Activated B cell treated with CpG ODN at 0.5 μM for 24 hours (primary cell): Measurements from ENCODE around the gene ABCG4. TPM values are rescaled to one million over a fixed set of nuclear protein-coding genes. Genes with fewer than 3 reads are reported as not detected.

Experiments
- ATAC-seq: fragments of 200-7000 bp; cut with Tn5 transposase; one replicate; pipeline ENCODE4 v1.10.0; 2021; ENCODE audit warnings: low read depth, mild to moderate bottlenecking, moderate library complexity
- CTCF ChIA-PET: fragments of 350-600 bp; sonication (Branson Sonifier 250); formaldehyde crosslinking; loops from one replicate; lab custom pipeline; 2021; ENCODE audit warnings: antibody characterized with exemption; lab: Charles Lee
- POLR2A ChIA-PET: fragments of 350-600 bp; sonication (Branson Sonifier 250); formaldehyde crosslinking; loops from one replicate; lab custom pipeline; 2021; ENCODE audit warnings: antibody characterized with exemption; lab: Charles Lee
- DNase-seq: peaks from one replicate; pipeline ENCODE4 v3.0.0; 2022
- H3K27ac Mint-ChIP-seq: one replicate; pipeline ENCODE4 v1.8.0; 2020; ENCODE audit warnings: mixed read lengths
- H3K27me3 Mint-ChIP-seq: one replicate; pipeline ENCODE4 v1.8.0; 2021; ENCODE audit warnings: mixed read lengths
- H3K36me3 Mint-ChIP-seq: one replicate; pipeline ENCODE4 v1.8.0; 2021; ENCODE audit warnings: low read depth, mixed read lengths
- H3K4me1 Mint-ChIP-seq: one replicate; pipeline ENCODE4 v1.8.0; 2021; ENCODE audit warnings: mixed read lengths
- H3K4me3 Mint-ChIP-seq: one replicate; pipeline ENCODE4 v1.8.0; 2020; ENCODE audit warnings: mild to moderate bottlenecking, mixed read lengths
- H3K9me3 Mint-ChIP-seq: one replicate; pipeline ENCODE4 v1.8.0; 2020; ENCODE audit warnings: mixed read lengths
- intact Hi-C: fragments of 100-400 bp; cut with micrococcal nuclease; formaldehyde crosslinking; loops from one replicate; pipeline ENCODE4 v1.15.1; 2024
- total RNA-seq: library from RNA; stranded (reverse); gene quantifications from 2 replicates; pipeline ENCODE4 v1.2.3, GENCODE V29; 2022
- TF ChIP-seq, protein P1 (sequence below): fragments of 200-600 bp; IDR thresholded peaks from one replicate; pipeline ENCODE4 v1.8.0; 2022; ENCODE audit warnings: antibody characterized with exemption, mild to moderate bottlenecking

The ABCG4 gene
- total RNA-seq, 1 donor from 2014 or later = not detected

DNA sequence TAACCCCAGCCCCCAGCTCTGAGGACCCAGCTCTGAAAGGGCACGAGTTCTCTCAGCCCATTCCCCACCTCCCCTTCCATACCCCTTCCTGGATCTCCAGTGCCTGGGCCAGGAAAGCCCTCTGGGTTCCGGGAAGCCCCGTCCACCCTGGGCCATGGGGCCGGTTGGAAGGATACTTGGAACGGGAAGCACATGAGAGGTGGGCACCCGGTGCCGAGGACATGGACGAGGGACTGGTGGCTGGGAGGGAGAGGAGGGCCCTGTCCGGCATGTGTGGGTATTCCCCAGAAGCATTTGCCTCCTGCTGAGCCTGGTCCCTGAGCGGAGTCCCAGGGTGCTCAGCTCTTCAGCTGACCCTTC lies 32.6 kb upstream of the ABCG4 start:
- Mint-ChIP-seq H3K4me3 (no peak overlapping the region), H3K27me3 (no peaks in the 10 kb centered on the region), H3K9me3 (no peaks in the 10 kb centered on the region), H3K36me3 (peaks cover 40% of the 10 kb centered on the region), H3K4me1 (peaks cover 19% of the 10 kb centered on the region), H3K27ac (no peak overlapping the region)
- intact Hi-C loops = no loop called here
- ChIA-PET POLR2A (interaction anchor here (0.8 kb wide), 1 partner anchor 22 kb away, joined by 3 read pairs; no protein-coding TSS in a partner anchor), CTCF (no interaction called here)
- DNase-seq = no peak
- ATAC-seq = no peak
- TF ChIP-seq, protein P1, sequence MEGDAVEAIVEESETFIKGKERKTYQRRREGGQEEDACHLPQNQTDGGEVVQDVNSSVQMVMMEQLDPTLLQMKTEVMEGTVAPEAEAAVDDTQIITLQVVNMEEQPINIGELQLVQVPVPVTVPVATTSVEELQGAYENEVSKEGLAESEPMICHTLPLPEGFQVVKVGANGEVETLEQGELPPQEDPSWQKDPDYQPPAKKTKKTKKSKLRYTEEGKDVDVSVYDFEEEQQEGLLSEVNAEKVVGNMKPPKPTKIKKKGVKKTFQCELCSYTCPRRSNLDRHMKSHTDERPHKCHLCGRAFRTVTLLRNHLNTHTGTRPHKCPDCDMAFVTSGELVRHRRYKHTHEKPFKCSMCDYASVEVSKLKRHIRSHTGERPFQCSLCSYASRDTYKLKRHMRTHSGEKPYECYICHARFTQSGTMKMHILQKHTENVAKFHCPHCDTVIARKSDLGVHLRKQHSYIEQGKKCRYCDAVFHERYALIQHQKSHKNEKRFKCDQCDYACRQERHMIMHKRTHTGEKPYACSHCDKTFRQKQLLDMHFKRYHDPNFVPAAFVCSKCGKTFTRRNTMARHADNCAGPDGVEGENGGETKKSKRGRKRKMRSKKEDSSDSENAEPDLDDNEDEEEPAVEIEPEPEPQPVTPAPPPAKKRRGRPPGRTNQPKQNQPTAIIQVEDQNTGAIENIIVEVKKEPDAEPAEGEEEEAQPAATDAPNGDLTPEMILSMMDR = no peak

DNA sequence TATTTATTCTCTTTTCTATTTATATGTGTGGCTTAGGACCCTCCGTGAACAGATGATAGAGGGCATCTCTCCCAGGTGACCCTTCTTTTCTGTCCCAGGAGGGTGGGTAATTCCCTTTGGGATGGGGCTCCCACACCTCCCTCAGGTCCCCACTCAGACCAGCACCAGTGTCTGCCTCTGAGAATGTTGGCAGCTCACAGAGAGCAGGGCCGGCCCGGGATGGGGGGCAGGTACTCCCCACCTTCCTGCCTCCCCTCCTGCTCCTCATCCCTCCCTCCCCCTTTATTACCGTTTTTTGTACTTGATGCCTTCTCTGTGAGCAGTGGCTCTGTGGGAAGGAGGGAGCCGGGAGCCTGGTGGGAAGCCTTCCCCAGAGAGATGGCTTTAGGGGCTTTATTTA lies 32.3 kb upstream of the ABCG4 start:
- Mint-ChIP-seq H3K36me3 (peaks cover 40% of the 10 kb centered on the region), H3K4me3 (no peak overlapping the region), H3K27ac (no peak overlapping the region), H3K27me3 (no peaks in the 10 kb centered on the region), H3K9me3 (no peaks in the 10 kb centered on the region), H3K4me1 (peaks cover 21% of the 10 kb centered on the region)
- ChIA-PET POLR2A (interaction anchor here (0.8 kb wide), 1 partner anchor 22 kb away, joined by 3 read pairs; no protein-coding TSS in a partner anchor), CTCF (no interaction called here)
- DNase-seq (no peak), ATAC-seq (no peak)
- TF ChIP-seq, protein P1 = no peak
- intact Hi-C loops = no loop called here

- ChIA-PET CTCF (no interaction called here), POLR2A (no interaction called here)
- H3K27ac Mint-ChIP-seq = no peak overlapping the region
- peaks cover 25% of the 10 kb centered on the region for H3K4me1 Mint-ChIP-seq
- H3K27me3 Mint-ChIP-seq = no peaks in the 10 kb centered on the region
- ATAC-seq (no peak), DNase-seq (no peak)
- peaks cover 38% of the 10 kb centered on the region for H3K36me3 Mint-ChIP-seq
- TF ChIP-seq, protein P1 = no peak
- no peak overlapping the region for H3K4me3 Mint-ChIP-seq
- no peaks in the 10 kb centered on the region for H3K9me3 Mint-ChIP-seq
- intact Hi-C loops = no loop called here
Observed at GRCh38 chr11:119117004-119117706, 31.7 kb upstream of the ABCG4 start.

DNA sequence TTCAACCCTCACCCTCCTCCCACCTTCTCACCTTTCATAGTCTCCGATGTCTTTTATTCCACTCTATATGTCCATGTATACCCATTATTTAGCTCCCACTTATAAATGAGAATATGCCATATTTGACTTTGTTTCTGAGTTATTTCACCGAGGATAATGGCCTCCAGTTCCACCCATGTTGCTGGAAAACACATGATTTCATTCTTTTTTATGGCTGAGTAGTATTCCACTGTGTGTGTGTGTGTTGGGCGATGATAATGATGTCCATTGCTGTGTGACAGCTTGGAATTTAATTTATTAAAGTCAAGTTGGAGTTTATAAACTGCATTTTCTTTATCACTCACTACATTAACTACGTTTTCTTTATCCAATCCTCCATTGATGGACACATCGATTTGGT lies 30.6 kb upstream of the ABCG4 start:
- H3K27ac Mint-ChIP-seq = no peak overlapping the region
- peaks cover 34% of the 10 kb centered on the region for H3K4me1 Mint-ChIP-seq
- intact Hi-C loops = no loop called here
- no peak overlapping the region for H3K4me3 Mint-ChIP-seq
- ChIA-PET POLR2A (interaction anchor here (5.4 kb wide), 1 partner anchor 23 kb away, joined by 40 read pairs; a partner anchor contains a TSS), CTCF (no interaction called here)
- peaks cover 32% of the 10 kb centered on the region for H3K36me3 Mint-ChIP-seq
- ATAC-seq (no peak), DNase-seq (no peak)
- H3K27me3 Mint-ChIP-seq = no peaks in the 10 kb centered on the region
- TF ChIP-seq, protein P1 = no peak
- H3K9me3 Mint-ChIP-seq = no peaks in the 10 kb centered on the region

GRCh38 chr11:119118946-119119345 lies 29.9 kb upstream of the ABCG4 start:
- peaks cover 32% of the 10 kb centered on the region for H3K36me3 Mint-ChIP-seq
- no peak for DNase-seq
- H3K27ac Mint-ChIP-seq = no peak overlapping the region
- H3K4me1 Mint-ChIP-seq = peaks cover 37% of the 10 kb centered on the region
- TF ChIP-seq, protein P1 = no peak
- ChIA-PET POLR2A (interaction anchor here (0.5 to 5.4 kb wide), 3 partner anchors 10 to 24 kb away, joined by 7 to 40 read pairs (median 18); a partner anchor contains a TSS), CTCF (no interaction called here)
- no peak overlapping the region for H3K4me3 Mint-ChIP-seq
- ATAC-seq = no peak
- intact Hi-C loops = no loop called here
- H3K9me3 Mint-ChIP-seq = no peaks in the 10 kb centered on the region
- H3K27me3 Mint-ChIP-seq = no peaks in the 10 kb centered on the region
